Ishikawa (cell line): ENCODE measurements around the gene ANKHD1.
A peak's percentile ranks its signal among the peaks of the same experiment; 100 is the strongest.

Experiments
- CEBPB ChIP-seq: IDR thresholded peaks from 2 replicates; pipeline ENCODE4 v1.6.1; 2012
- CREB1 ChIP-seq: IDR thresholded peaks from 2 replicates; pipeline ENCODE4 v1.6.1; 2012; ENCODE audit warnings: low read depth
- EGR1 ChIP-seq: IDR thresholded peaks from 2 replicates; pipeline ENCODE4 v1.6.1; 2012
- EP300 ChIP-seq: IDR thresholded peaks from 2 replicates; pipeline ENCODE4 v1.6.1; 2012; ENCODE audit warnings: borderline replicate concordance
- FOXM1 ChIP-seq: IDR thresholded peaks from 2 replicates; pipeline ENCODE4 v1.6.1; 2012; ENCODE audit warnings: low read depth, borderline replicate concordance
- MAX ChIP-seq: IDR thresholded peaks from 2 replicates; pipeline ENCODE4 v1.6.1; 2012
- NFIC ChIP-seq: IDR thresholded peaks from 2 replicates; pipeline ENCODE4 v1.6.1; 2012
- RAD21 ChIP-seq: IDR thresholded peaks from 2 replicates; pipeline ENCODE4 v1.6.1; 2012; ENCODE audit warnings: low read depth
- REST ChIP-seq: IDR thresholded peaks from 2 replicates; pipeline ENCODE4 v1.6.1; 2012; ENCODE audit warnings: low read depth, mild to moderate bottlenecking
- TAF1 ChIP-seq: IDR thresholded peaks from 2 replicates; pipeline ENCODE4 v1.6.1; 2012; ENCODE audit warnings: low read depth, mild to moderate bottlenecking
- TCF12 ChIP-seq: IDR thresholded peaks from 2 replicates; pipeline ENCODE4 v1.6.1; 2012; ENCODE audit warnings: low read depth
- TEAD4 ChIP-seq: IDR thresholded peaks from 2 replicates; pipeline ENCODE4 v1.6.1; 2012
- USF1 ChIP-seq: IDR thresholded peaks from 2 replicates; pipeline ENCODE4 v1.6.1; 2012
- YY1 ChIP-seq: IDR thresholded peaks from 2 replicates; pipeline ENCODE4 v1.6.1; 2012; ENCODE audit warnings: low read depth
- ZBTB7A ChIP-seq: IDR thresholded peaks from 2 replicates; pipeline ENCODE4 v1.6.1; 2012; ENCODE audit warnings: low read depth

ANKHD1 gene

GRCh38 chr5:140571105-140571504 lies 169.5 kb downstream of the ANKHD1 start:
- no peak for TF ChIP-seq REST
- no peak for TF ChIP-seq FOXM1
- TF ChIP-seq TCF12: no peak
- no peak for TF ChIP-seq USF1
- no peak for TF ChIP-seq EGR1
- TF ChIP-seq TAF1: no peak
- TF ChIP-seq MAX: no peak
- TF ChIP-seq CREB1: no peak
- TF ChIP-seq CEBPB: no peak
- no peak for TF ChIP-seq NFIC
- no peak for TF ChIP-seq ZBTB7A
- TF ChIP-seq YY1: no peak
- TF ChIP-seq TEAD4: no peak
- TF ChIP-seq RAD21: no peak
- TF ChIP-seq EP300: no peak

- no peak for TF ChIP-seq RAD21
- no peak for TF ChIP-seq EGR1
- no peak for TF ChIP-seq EP300
- no peak for TF ChIP-seq TAF1
- TF ChIP-seq MAX: no peak
- TF ChIP-seq USF1: no peak
- TF ChIP-seq YY1: no peak
- no peak for TF ChIP-seq FOXM1
- TF ChIP-seq ZBTB7A: no peak
- no peak for TF ChIP-seq REST
- TF ChIP-seq TEAD4: no peak
- no peak for TF ChIP-seq CREB1
- TF ChIP-seq CEBPB: no peak
Observed at GRCh38 chr5:140573683-140574082, 172.1 kb downstream of the ANKHD1 start.

GRCh38 chr5:140574165-140574564 lies 172.5 kb downstream of the ANKHD1 start:
- no peak for TF ChIP-seq CEBPB
- no peak for TF ChIP-seq FOXM1
- no peak for TF ChIP-seq NFIC
- TF ChIP-seq TAF1: no peak
- no peak for TF ChIP-seq TEAD4
- no peak for TF ChIP-seq RAD21
- no peak for TF ChIP-seq REST
- TF ChIP-seq TCF12: no peak
- no peak for TF ChIP-seq CREB1
- TF ChIP-seq EGR1: no peak
- TF ChIP-seq EP300: no peak
- no peak for TF ChIP-seq USF1
- no peak for TF ChIP-seq MAX
- TF ChIP-seq YY1: no peak

GRCh38 chr5:140575309-140575708 lies 173.7 kb downstream of the ANKHD1 start:
- no peak for TF ChIP-seq CEBPB
- TF ChIP-seq RAD21: peak; percentile 80
